ENCODE results near the gene RFNG. TPM values are rescaled to one million over a fixed set of nuclear protein-coding genes. Genes with fewer than 3 reads are reported as not detected.

Gene RFNG
- total and polyA plus RNA-seq, 2 of the 13 experiments (the other 11 are each of a cell fraction or from before 2014, with no cell fraction given), result 61.4 to 64.0 TPM

GRCh38 chr17:82097184-82097918 lies 45.7 kb upstream of the RFNG start (continued):
- TF ChIP-seq JARID2 (CRISPR knock-in tag; IDR thresholded peaks at IDR 0.05; ENCODE audit: insufficient replicate concordance), result no peak
- no peak for TF ChIP-seq ARNTL (CRISPR knock-in tag; IDR thresholded peaks at IDR 0.05)
- TF ChIP-seq ZNF780A (CRISPR knock-in tag; IDR thresholded peaks at IDR 0.05), result 0 out of 2 replicates have a peak, but pooled peaks have one; percentile 34
- TF ChIP-seq SETDB1 (CRISPR knock-in tag; IDR thresholded peaks at IDR 0.05; ENCODE audit: borderline replicate concordance), result no peak
- no peak for TF ChIP-seq TCF7 (IDR thresholded peaks at IDR 0.05; ENCODE audit: low read depth)
- no peak for TF ChIP-seq KDM6A (CRISPR knock-in tag; IDR thresholded peaks at IDR 0.05; ENCODE audit: low read depth)
- TF ChIP-seq NFE2L1 (CRISPR knock-in tag; IDR thresholded peaks at IDR 0.05; ENCODE audit: borderline replicate concordance), result no peak
- TF ChIP-seq HMGA1 (CRISPR knock-in tag; conservative IDR thresholded peaks at IDR 0.05), result no peak
- TF ChIP-seq ZNF607 (CRISPR knock-in tag; IDR thresholded peaks at IDR 0.05; ENCODE audit: borderline replicate concordance), result peak; percentile 55
- TF ChIP-seq, protein P1, sequence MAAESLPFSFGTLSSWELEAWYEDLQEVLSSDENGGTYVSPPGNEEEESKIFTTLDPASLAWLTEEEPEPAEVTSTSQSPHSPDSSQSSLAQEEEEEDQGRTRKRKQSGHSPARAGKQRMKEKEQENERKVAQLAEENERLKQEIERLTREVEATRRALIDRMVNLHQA (CRISPR knock-in tag; IDR thresholded peaks at IDR 0.05), result no peak
- no peak for TF ChIP-seq SIX1 (CRISPR knock-in tag; IDR thresholded peaks at IDR 0.05; ENCODE audit: borderline replicate concordance)
- TF ChIP-seq ZNF562 (CRISPR knock-in tag; IDR thresholded peaks at IDR 0.05; ENCODE audit: borderline replicate concordance), result no peak
- no peak for TF ChIP-seq ZNF3 (CRISPR knock-in tag; IDR thresholded peaks at IDR 0.05)
- TF ChIP-seq ZNF569 (CRISPR knock-in tag; IDR thresholded peaks at IDR 0.05; ENCODE audit: borderline replicate concordance), result no peak
- TF ChIP-seq ZNF496 (CRISPR knock-in tag; IDR thresholded peaks at IDR 0.05; ENCODE audit: insufficient replicate concordance), result no peak
- no peak for TF ChIP-seq POLR2AphosphoS5 (IDR thresholded peaks at IDR 0.05; ENCODE audit: low read depth, low read length)
- TF ChIP-seq CHCHD3 (CRISPR knock-in tag; IDR thresholded peaks at IDR 0.05), result peak; percentile 41; the same call in 1 of the 2 replicates
- no peak for TF ChIP-seq ZNF550 (CRISPR knock-in tag; IDR thresholded peaks at IDR 0.05; ENCODE audit: borderline replicate concordance)
- TF ChIP-seq MIER3 (CRISPR knock-in tag; IDR thresholded peaks at IDR 0.05; ENCODE audit: borderline replicate concordance), result no peak
- TF ChIP-seq FOXJ3 (CRISPR knock-in tag; IDR thresholded peaks at IDR 0.05; ENCODE audit: borderline replicate concordance), result no peak
- TF ChIP-seq, protein P2, sequence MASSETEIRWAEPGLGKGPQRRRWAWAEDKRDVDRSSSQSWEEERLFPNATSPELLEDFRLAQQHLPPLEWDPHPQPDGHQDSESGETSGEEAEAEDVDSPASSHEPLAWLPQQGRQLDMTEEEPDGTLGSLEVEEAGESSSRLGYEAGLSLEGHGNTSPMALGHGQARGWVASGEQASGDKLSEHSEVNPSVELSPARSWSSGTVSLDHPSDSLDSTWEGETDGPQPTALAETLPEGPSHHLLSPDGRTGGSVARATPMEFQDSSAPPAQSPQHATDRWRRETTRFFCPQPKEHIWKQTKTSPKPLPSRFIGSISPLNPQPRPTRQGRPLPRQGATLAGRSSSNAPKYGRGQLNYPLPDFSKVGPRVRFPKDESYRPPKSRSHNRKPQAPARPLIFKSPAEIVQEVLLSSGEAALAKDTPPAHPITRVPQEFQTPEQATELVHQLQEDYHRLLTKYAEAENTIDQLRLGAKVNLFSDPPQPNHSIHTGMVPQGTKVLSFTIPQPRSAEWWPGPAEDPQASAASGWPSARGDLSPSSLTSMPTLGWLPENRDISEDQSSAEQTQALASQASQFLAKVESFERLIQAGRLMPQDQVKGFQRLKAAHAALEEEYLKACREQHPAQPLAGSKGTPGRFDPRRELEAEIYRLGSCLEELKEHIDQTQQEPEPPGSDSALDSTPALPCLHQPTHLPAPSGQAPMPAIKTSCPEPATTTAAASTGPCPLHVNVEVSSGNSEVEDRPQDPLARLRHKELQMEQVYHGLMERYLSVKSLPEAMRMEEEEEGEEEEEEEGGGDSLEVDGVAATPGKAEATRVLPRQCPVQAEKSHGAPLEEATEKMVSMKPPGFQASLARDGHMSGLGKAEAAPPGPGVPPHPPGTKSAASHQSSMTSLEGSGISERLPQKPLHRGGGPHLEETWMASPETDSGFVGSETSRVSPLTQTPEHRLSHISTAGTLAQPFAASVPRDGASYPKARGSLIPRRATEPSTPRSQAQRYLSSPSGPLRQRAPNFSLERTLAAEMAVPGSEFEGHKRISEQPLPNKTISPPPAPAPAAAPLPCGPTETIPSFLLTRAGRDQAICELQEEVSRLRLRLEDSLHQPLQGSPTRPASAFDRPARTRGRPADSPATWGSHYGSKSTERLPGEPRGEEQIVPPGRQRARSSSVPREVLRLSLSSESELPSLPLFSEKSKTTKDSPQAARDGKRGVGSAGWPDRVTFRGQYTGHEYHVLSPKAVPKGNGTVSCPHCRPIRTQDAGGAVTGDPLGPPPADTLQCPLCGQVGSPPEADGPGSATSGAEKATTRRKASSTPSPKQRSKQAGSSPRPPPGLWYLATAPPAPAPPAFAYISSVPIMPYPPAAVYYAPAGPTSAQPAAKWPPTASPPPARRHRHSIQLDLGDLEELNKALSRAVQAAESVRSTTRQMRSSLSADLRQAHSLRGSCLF (CRISPR knock-in tag; IDR thresholded peaks at IDR 0.05; ENCODE audit: borderline replicate concordance), result no peak
- TF ChIP-seq PITX1 (CRISPR knock-in tag; IDR thresholded peaks at IDR 0.05), result peak; percentile 36; the same call in 1 of the 2 replicates
- no peak for TF ChIP-seq PPARG (CRISPR knock-in tag; conservative IDR thresholded peaks at IDR 0.05)
- no peak for TF ChIP-seq MBNL3 (CRISPR knock-in tag; conservative IDR thresholded peaks at IDR 0.05)
- no peak for TF ChIP-seq ELF3 (CRISPR knock-in tag; IDR thresholded peaks at IDR 0.05)
- no peak for TF ChIP-seq YEATS4 (CRISPR knock-in tag; IDR thresholded peaks at IDR 0.05; ENCODE audit: borderline replicate concordance)
- no peak for TF ChIP-seq KLF12 (CRISPR knock-in tag; IDR thresholded peaks at IDR 0.05; ENCODE audit: borderline replicate concordance)
- TF ChIP-seq ZNF660 (CRISPR knock-in tag; IDR thresholded peaks at IDR 0.05; ENCODE audit: borderline replicate concordance, low read depth), result no peak
